IMR-90 (cell line): ENCODE data around the gene SPRED2. TPM values are rescaled to one million over a fixed set of nuclear protein-coding genes. Genes with fewer than 3 reads are reported as not detected.
A peak's percentile ranks its signal among the peaks of the same experiment; 100 is the strongest.

Experiments used
- ATAC-seq: fragments of 200-7000 bp; cut with Tn5 transposase; 2 replicates; pipeline ENCODE4 v1.9.1; 2020; ENCODE audit warnings: low read depth, mild to moderate bottlenecking, moderate library complexity
- BruUV-seq: library from RNA; stranded (reverse); fragments of 400-500 nt; replicated peaks from 2 replicates; lab custom pipeline; 2021; lab: Mats Ljungman, UMichigan
- CTCF ChIA-PET: fragments of 300-600 bp; formaldehyde crosslinking; extraction: SDS; loops from one replicate; lab custom pipeline; 2021; ENCODE audit warnings: antibody characterized with exemption; lab: Yijun Ruan, JAX
- POLR2A ChIA-PET: fragments of 300-600 bp; sonication (Branson Sonifier 250); formaldehyde crosslinking; loops from one replicate; lab custom pipeline; 2022; ENCODE audit warnings: antibody characterized with exemption; ENCODE audit not compliant: unreplicated experiment; lab: Charles Lee
- DNase-seq: peaks from one replicate; pipeline ENCODE4 v3.0.0; 2013
- H2AFZ ChIP-seq: replicated peaks from 2 replicates; pipeline ENCODE3; 2013; ENCODE audit warnings: low read length, mild to moderate bottlenecking; ENCODE audit not compliant: poor library complexity
- H2AK5ac ChIP-seq: 2 replicates; pipeline ENCODE4 v1.6.1; 2013; ENCODE audit warnings: low read depth, low read length, inconsistent platforms
- H2AK9ac ChIP-seq: replicated peaks from 2 replicates; pipeline ENCODE3; 2013; ENCODE audit warnings: mild to moderate bottlenecking, low read depth, low read length, moderate library complexity; ENCODE audit not compliant: poor library complexity
- H2BK120ac ChIP-seq: 2 replicates; pipeline ENCODE4 v1.6.1; 2013; ENCODE audit warnings: low read depth, low read length, inconsistent platforms
- H2BK15ac ChIP-seq: 3 replicates; pipeline ENCODE4 v1.6.1; 2013; ENCODE audit warnings: low read depth, low read length, inconsistent platforms
- H2BK20ac ChIP-seq: 2 replicates; pipeline ENCODE4 v1.6.1; 2013; ENCODE audit warnings: low read depth, mild to moderate bottlenecking, inconsistent platforms, low read length, moderate library complexity
- H2BK5ac ChIP-seq: 2 replicates; pipeline ENCODE4 v1.6.1; 2013; ENCODE audit warnings: mild to moderate bottlenecking, low read depth, low read length, inconsistent platforms; ENCODE audit not compliant: poor library complexity, severe bottlenecking
- H3K14ac ChIP-seq: replicated peaks from 2 replicates; pipeline ENCODE4 v1.6.1; 2013; ENCODE audit warnings: low read depth, low read length, inconsistent platforms
- H3K18ac ChIP-seq: 2 replicates; pipeline ENCODE4 v1.6.1; 2013; ENCODE audit warnings: low read depth, low read length, control low read depth
- H3K23ac ChIP-seq: 2 replicates; pipeline ENCODE4 v1.6.1; 2013; ENCODE audit warnings: low read depth, low read length, inconsistent platforms
- H3K27ac ChIP-seq: 2 replicates; pipeline ENCODE4 v1.5.1; 2013; ENCODE audit warnings: mild to moderate bottlenecking, control low read depth, low read length; ENCODE audit not compliant: insufficient read depth
- H3K27me3 ChIP-seq: 2 replicates; pipeline ENCODE4 v1.6.1; 2013; ENCODE audit warnings: low read length; ENCODE audit not compliant: control insufficient read depth, insufficient read depth
- H3K36me3 ChIP-seq: 2 replicates; pipeline ENCODE4 v1.6.1; 2013; ENCODE audit warnings: low read length, mixed read lengths; ENCODE audit not compliant: control insufficient read depth, insufficient read depth
- H3K4ac ChIP-seq: 2 replicates; pipeline ENCODE4 v1.6.1; 2013; ENCODE audit warnings: low read depth, low read length, inconsistent platforms
- H3K4me1 ChIP-seq: 2 replicates; pipeline ENCODE4 v1.6.1; 2013; ENCODE audit warnings: low read length, mixed read lengths; ENCODE audit not compliant: control insufficient read depth, insufficient read depth
- H3K4me2 ChIP-seq: 2 replicates; pipeline ENCODE4 v1.6.1; 2013; ENCODE audit warnings: low read depth, mild to moderate bottlenecking, control low read depth, low read length, moderate library complexity
- H3K4me3 ChIP-seq: 2 replicates; pipeline ENCODE4 v1.5.1; 2013; ENCODE audit warnings: low read depth, mild to moderate bottlenecking, control low read depth, low read length, moderate library complexity; ENCODE audit not compliant: insufficient read depth
- H3K56ac ChIP-seq: 2 replicates; pipeline ENCODE4 v1.6.1; 2013; ENCODE audit warnings: low read length, inconsistent platforms; ENCODE audit not compliant: insufficient read depth; ENCODE audit errors: extremely low read depth
- H3K79me1 ChIP-seq, 2 experiments: 2 replicates each; pipeline ENCODE4 v1.6.1; 2013; ENCODE audit warnings: low read length in 2 of 2, inconsistent platforms in 1 of 2, low read depth in 1 of 2
- H3K9ac ChIP-seq: 2 replicates; pipeline ENCODE4 v1.6.1; 2013; ENCODE audit warnings: low read depth, low read length, control low read depth
- H3K9me1 ChIP-seq: 2 replicates; pipeline ENCODE4 v1.6.1; 2013; ENCODE audit warnings: low read length, inconsistent platforms; ENCODE audit not compliant: insufficient read depth
- H3K9me3 ChIP-seq: 2 replicates; pipeline ENCODE4 v1.6.1; 2013; ENCODE audit warnings: low read length; ENCODE audit not compliant: control insufficient read depth, insufficient read depth
- H4K20me1 ChIP-seq: 2 replicates; pipeline ENCODE4 v1.6.1; 2013; ENCODE audit warnings: low read length, inconsistent platforms; ENCODE audit not compliant: insufficient read depth
- H4K5ac ChIP-seq: 2 replicates; pipeline ENCODE4 v1.6.1; 2013; ENCODE audit warnings: mild to moderate bottlenecking, low read depth, low read length, control low read depth
- H4K8ac ChIP-seq, 2 experiments: 2 replicates each; pipeline ENCODE4 v1.6.1; 2013; ENCODE audit warnings: low read depth in 2 of 2, low read length in 2 of 2, control low read depth in 1 of 2, inconsistent platforms in 1 of 2
- H4K91ac ChIP-seq: 2 replicates; pipeline ENCODE4 v1.6.1; 2013; ENCODE audit warnings: low read depth, low read length, inconsistent platforms; ENCODE audit not compliant: insufficient read depth
- BHLHE40 ChIP-seq: fragments of 150-350 bp; IDR thresholded peaks from 2 replicates; pipeline ENCODE4 v1.6.1; 2016; ENCODE audit warnings: mild to moderate bottlenecking, low read depth, low read length
- CEBPB ChIP-seq: IDR thresholded peaks from 2 replicates; pipeline ENCODE4 v1.6.1; 2012; ENCODE audit warnings: low read depth, low read length, improper control_type of control experiment
- CHD1 ChIP-seq: IDR thresholded peaks from 2 replicates; pipeline ENCODE4 v1.6.1; 2012; ENCODE audit warnings: low read depth, low read length, improper control_type of control experiment
- CTCF ChIP-seq: conservative IDR thresholded peaks from 2 replicates; pipeline ENCODE4 v1.5.1; 2012; ENCODE audit warnings: mild to moderate bottlenecking, low read depth, low read length, improper control_type of control experiment
- ELK1 ChIP-seq: fragments of 150-350 bp; IDR thresholded peaks from 2 replicates; pipeline ENCODE4 v1.6.1; 2016; ENCODE audit warnings: low read depth, mild to moderate bottlenecking, low read length, moderate library complexity, borderline replicate concordance
- MAFK ChIP-seq: IDR thresholded peaks from 2 replicates; pipeline ENCODE4 v1.6.1; 2012; ENCODE audit warnings: low read depth, low read length, improper control_type of control experiment
- MXI1 ChIP-seq: IDR thresholded peaks from 2 replicates; pipeline ENCODE4 v1.6.1; 2012; ENCODE audit warnings: low read depth, mild to moderate bottlenecking, low read length, moderate library complexity, borderline replicate concordance
- RAD21 ChIP-seq: IDR thresholded peaks from 2 replicates; pipeline ENCODE4 v1.6.1; 2012; ENCODE audit warnings: low read length, improper control_type of control experiment
- RCOR1 ChIP-seq: IDR thresholded peaks from 2 replicates; pipeline ENCODE4 v1.6.1; 2012; ENCODE audit warnings: mild to moderate bottlenecking, low read length, improper control_type of control experiment; ENCODE audit not compliant: insufficient replicate concordance
- RFX5 ChIP-seq: IDR thresholded peaks from 2 replicates; pipeline ENCODE4 v1.8.0; 2012; ENCODE audit warnings: low read depth, mild to moderate bottlenecking, low read length, moderate library complexity
- SMC3 ChIP-seq: fragments of 150-350 bp; IDR thresholded peaks from 2 replicates; pipeline ENCODE4 v1.6.1; 2016; ENCODE audit warnings: low read depth, mild to moderate bottlenecking, antibody characterized with exemption, low read length, moderate library complexity
- WGBS, 2 experiments: methylation state at CpG; one replicate each; pipeline versions ENCODE4 v1.1.5 to v1.1.7; 2013; ENCODE audit warnings: missing lambda C conversion rate in 2 of 2; ENCODE audit not compliant: insufficient read length in 1 of 2; ENCODE audit errors: extremely low coverage in 2 of 2; 5-methylcytosine and 5-hydroxymethylcytosine counted together
- dilution Hi-C: fragments of 300-500 bp; cut with HindIII; formaldehyde crosslinking; loops from one replicate; pipeline ENCODE4 v1.14.3; 2018; ENCODE audit warnings: low sequenced_read_pairs; ENCODE audit not compliant: unreplicated experiment
- in situ Hi-C: fragments of 300-500 bp; cut with MboI; formaldehyde crosslinking; loops from 3 replicates; pipeline ENCODE4 v1.14.3; 2019; ENCODE audit warnings: low sequenced_read_pairs, inconsistent platforms, mixed read lengths
- intact Hi-C: fragments of 100-400 bp; cut with micrococcal nuclease; formaldehyde crosslinking; loops from 2 replicates; pipeline ENCODE4 v1.10.0; 2022
- polyA plus RNA-seq, 3 experiments: library from polyadenylated mRNA; depleted of rRNA; stranded (reverse); fragments of >200 nt; gene quantifications; 2 replicates each; pipeline ENCODE4 v1.2.3, GENCODE V29; 2012; ENCODE audit warnings: low replicate concordance in 1 of 3
- total RNA-seq: library from RNA; depleted of rRNA; stranded (reverse); fragments of >200 nt; gene quantifications from 2 replicates; pipeline ENCODE4 v1.2.3, GENCODE V29; 2012

The SPRED2 gene
- total and polyA plus RNA-seq, 2 of the 4 experiments (the other 2 are of a cell fraction), result 4.8 to 18.7 TPM

GRCh38 chr2:65416321-65416720 lies 16.1 kb downstream of the SPRED2 start:
- ATAC-seq, result no peak

More at GRCh38 chr2:65416321-65416720, 16.1 kb downstream of the SPRED2 start:
- no peak overlapping the region for H2BK20ac ChIP-seq
- peaks cover 11% of the 10 kb centered on the region for H3K4me1 ChIP-seq
- WGBS, 2 experiments, result no CpG with 5 or more reads among the region's 3 CpGs
- intact Hi-C loops (no loop called here), dilution Hi-C loops (no loop called here), in situ Hi-C loops (no loop called here)
- no peak overlapping the region for H3K4ac ChIP-seq
- no peak overlapping the region for H2BK120ac ChIP-seq
- H2AFZ ChIP-seq, result no peak overlapping the region
- no TSS peak for BruUV-seq
- H3K9me1 ChIP-seq, result peaks cover 29% of the 10 kb centered on the region
- H4K8ac ChIP-seq, result no peak overlapping the region
- H3K14ac ChIP-seq, result no peak overlapping the region
- peak overlapping the region; percentile 27; the same call in 1 of the 2 replicates for H2AK5ac ChIP-seq
- DNase-seq, result no peak
- H2BK15ac ChIP-seq, result no peak overlapping the region
- H4K91ac ChIP-seq, result no peak overlapping the region
- no peak overlapping the region for H3K56ac ChIP-seq
- peaks cover 90% of the 10 kb centered on the region for H4K20me1 ChIP-seq
- H3K9me3 ChIP-seq, result no peaks in the 10 kb centered on the region
- H3K4me3 ChIP-seq, result no peak overlapping the region
- H3K79me1 ChIP-seq, result peaks cover 60 to 82% of the 10 kb centered on the region in 2 experiments
- no peak overlapping the region for H2AK9ac ChIP-seq
- no peak overlapping the region for H2BK5ac ChIP-seq
- POLR2A ChIA-PET, result no interaction called here
- no peaks in the 10 kb centered on the region for H3K36me3 ChIP-seq
- CTCF ChIA-PET, result no interaction called here
- no peak overlapping the region for H3K4me2 ChIP-seq
- H3K23ac ChIP-seq, result no peak overlapping the region
- TF ChIP-seq CEBPB, result no peak
- TF ChIP-seq RAD21, result no peak
- no peak for TF ChIP-seq RFX5
- no peak for TF ChIP-seq SMC3
- no peak for TF ChIP-seq BHLHE40
- TF ChIP-seq CHD1, result no peak
- TF ChIP-seq RCOR1, result no peak
- TF ChIP-seq MXI1, result no peak
- no peak for TF ChIP-seq MAFK
- no peak for TF ChIP-seq CTCF
- no peak for TF ChIP-seq ELK1
- no peak overlapping the region for H3K27ac ChIP-seq
- H3K9ac ChIP-seq, result no peak overlapping the region
- H4K5ac ChIP-seq, result no peak overlapping the region
- H3K27me3 ChIP-seq, result no peaks in the 10 kb centered on the region
- H3K18ac ChIP-seq, result no peak overlapping the region
